GM19438 (cell line): Measurements from ENCODE around the gene DDX27.
A peak's percentile ranks its signal among the peaks of the same experiment; 100 is the strongest.

Experiments
- ATAC-seq: cut with Tn5 transposase; IDR thresholded peaks from one replicate; pipeline ENCODE4 v1.9.1; 2021; ENCODE audit warnings: low read depth; ENCODE audit not compliant: unreplicated experiment

Gene DDX27

DNA sequence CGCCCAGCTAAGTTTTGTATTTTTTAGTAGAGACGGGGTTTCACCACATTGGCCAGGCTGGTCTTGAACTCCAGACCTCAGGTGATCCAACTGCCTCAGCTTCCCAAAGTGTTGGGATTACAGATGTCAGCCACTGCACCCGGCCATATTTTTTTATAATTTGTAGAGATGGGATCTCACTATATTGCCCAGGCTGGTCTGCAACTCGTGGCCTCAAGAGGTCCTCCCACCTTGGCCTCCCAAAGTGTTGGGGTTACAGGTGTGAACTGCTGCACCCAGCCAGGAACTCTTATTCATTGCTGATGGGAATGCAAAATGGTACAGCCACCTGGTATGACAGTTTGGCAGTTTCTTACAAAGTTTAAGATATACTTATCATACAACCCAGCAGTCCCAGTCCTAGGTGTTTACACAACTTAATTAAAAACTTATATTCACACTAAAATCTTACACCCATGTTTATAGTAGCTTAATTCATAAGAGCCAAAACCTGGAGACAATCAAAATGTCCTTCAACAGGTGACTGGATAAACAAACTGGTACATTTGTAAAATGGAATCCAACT lies 19.4 kb upstream of the DDX27 start:
- ATAC-seq, result no peak

DNA sequence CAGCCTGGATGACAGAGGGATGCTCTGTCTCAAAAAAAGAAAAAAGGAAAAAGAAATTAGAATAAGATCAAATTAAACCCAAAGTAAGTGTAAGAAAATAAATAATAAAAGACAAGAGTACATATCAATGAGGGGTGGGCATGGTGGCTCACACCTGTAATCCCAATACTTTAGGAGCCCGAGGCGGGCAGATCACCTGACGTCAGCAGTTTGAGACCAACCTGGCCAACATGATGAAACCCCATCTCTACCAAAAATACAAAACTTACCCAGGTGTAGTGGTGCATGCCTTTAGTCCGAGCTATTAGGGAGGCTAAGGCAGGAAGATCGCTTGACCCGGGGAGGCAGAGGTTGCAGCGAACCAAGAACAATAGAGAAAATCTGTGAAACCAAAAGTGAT lies 16.2 kb upstream of the DDX27 start:
- ATAC-seq, result no peak

DNA sequence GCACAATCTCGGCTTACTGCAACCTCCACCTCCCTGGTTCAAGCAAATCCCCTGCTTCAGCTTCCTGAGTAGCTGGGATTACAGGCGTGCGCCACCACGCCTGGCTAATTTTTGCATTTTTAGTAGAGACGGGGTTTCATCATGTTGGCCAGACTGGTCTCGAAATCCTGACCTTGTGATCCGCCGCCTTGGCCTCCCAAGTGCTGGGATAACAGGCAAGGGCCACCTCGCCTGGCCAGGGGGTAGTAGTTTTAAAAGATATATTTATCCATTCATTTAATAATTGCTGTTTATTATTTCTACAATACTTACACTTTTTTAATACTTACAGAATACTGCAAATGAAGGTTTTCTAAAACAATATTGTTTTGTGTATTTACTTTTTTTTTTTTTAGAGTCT lies 15.5 kb upstream of the DDX27 start:
- ATAC-seq, result no peak

DNA sequence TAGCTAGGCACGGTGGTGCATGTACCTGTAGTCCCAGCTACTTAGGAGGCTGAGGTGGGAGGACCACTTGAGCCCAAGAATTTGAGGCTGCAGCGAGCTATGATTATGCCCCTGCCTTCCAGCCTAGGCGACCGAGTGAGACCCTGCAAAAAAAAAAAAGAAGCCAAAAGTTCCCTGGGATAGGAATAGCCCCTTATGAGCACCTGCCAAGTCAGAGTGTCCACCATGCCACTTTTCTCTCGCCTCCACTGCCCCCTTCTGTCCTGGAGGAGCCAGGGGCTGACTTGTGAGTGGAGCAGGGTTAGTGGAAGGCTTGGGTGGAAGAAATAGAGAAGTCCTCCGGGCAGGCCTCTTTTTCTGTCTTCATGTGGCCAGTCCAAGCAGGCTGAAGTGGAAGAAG lies 12.1 kb upstream of the DDX27 start:
- no peak for ATAC-seq

DNA sequence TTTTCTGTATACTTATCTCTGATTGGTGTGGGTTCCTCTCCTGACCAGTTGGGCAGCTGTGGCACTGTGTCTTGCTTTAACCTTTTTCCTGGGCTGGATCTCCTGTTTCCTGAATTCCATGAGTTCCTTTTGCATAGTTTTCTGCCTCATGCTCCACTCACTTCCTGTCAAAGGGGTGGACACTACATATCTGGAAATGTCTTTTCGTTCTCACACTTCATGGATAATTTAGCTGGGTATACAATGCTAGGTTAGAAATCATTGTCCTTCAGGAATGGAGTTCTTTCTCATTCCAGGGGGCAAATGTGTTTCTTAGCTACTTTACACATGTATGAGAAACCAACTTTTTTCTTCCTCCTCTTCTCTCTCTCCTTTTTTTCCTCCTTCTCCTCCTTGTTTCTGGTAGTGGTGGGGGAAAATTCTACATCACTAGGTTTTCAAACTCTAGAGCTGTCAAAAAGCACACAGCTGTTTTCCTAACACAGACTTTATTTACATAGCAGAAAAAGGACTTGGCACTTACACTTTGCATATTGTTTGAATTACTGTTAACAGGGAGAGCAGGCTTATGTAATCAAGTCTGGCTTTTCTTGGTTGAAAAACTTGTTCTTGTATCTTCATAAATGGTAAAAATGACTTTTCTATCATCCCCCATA lies 9.0 kb upstream of the DDX27 start:
- no peak for ATAC-seq

DNA sequence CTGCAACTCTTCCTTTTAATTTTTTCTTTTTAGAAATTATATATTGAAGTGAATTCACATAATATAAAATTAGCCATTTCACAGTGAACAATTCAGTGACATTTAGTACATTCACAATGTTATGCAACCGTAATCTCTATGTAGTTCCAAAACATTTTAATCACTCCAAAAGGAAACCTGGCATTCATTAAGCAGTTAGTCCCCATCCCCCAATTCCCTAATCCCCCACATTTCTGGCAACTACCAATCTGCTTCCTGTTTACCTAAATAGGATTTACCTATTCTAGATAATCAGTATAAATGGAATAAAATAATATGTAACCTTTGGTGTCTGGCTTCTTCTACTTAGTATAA lies 8.5 kb upstream of the DDX27 start:
- ATAC-seq, result no peak

DNA sequence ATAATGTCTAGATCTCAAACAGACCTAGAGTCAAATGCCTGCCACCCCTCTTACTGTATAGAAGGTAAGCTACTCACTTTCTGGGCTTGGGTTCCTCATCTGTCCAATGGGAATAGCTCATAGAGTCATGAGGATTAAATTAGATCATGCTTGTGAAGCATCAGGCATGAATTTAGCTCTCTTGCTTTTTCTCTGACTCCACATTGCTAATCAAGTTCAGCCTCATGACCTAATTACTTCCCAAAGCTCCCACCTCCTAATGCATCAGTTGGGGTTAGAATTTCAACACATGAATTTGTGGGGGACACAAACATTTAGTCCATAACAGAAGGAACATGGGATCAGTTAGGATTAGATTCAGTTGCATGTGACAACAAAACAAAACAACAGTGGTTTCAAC lies 4.6 kb upstream of the DDX27 start:
- no peak for ATAC-seq

DNA sequence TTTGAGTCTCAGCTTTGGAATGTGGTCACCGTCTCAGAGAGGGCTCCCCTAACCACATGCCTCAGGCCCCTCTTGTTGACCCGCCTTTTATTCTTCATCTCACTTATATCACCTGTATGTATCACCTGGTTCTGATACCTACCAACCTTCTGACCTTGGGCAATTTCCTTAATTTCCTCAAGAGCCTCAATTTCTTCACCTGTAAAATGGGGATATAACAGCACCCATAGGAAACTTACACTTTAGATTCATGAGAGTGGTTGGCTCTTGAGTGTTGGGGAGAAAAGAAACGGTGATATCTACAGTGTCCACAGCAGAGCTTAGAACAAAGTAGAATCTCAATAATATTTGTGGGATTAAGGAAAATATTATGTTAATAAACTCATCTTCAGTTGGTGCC lies 4.0 kb upstream of the DDX27 start:
- ATAC-seq, result no peak

DNA sequence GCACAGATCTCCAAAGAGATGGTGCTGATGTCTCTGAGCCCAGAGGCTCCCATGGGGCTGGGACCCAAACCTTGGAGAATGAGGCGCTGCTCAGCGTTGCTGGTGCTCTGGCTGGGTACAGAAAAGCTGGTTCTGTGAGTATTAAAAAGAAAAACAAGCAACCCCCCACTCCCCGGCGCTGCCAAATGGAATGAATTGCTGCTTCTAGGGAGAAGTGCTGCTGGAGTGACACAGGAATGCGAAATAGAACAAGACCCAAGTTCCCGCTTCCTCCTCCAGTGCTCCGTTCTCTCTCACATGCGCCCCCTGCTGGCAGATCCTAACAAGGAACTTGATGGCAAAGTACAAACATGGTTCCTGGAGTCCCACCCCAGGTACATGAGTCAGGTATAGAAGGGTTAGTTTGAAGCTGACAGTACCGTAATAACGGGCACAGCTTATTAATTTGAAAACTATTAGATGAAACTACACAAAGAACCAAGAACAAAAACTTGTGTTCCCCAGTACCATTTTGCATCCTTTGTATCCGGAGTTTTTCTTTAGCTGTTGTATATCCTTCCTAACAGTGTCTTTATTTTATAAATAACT lies 2.1 kb upstream of the DDX27 start:
- ATAC-seq, result no peak

DNA sequence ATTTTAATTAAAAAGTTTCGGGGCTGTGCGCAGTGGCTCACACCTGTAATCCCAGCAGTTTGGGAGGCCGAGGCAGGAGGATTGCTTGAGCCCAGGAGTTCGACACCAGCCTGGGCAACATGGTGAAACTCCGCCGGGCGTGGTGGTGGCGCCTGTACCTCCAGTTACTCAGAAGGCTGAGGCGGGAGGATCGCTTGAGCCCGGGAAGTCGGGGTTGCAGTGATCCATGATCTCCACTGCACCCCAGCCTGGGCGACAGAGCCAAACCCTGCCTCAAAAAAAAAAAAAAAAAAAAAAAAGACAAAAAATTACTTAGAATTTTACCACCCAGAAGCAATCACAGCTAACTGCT lies 501 bp upstream of the DDX27 start:
- ATAC-seq, result peak; percentile 5

DNA sequence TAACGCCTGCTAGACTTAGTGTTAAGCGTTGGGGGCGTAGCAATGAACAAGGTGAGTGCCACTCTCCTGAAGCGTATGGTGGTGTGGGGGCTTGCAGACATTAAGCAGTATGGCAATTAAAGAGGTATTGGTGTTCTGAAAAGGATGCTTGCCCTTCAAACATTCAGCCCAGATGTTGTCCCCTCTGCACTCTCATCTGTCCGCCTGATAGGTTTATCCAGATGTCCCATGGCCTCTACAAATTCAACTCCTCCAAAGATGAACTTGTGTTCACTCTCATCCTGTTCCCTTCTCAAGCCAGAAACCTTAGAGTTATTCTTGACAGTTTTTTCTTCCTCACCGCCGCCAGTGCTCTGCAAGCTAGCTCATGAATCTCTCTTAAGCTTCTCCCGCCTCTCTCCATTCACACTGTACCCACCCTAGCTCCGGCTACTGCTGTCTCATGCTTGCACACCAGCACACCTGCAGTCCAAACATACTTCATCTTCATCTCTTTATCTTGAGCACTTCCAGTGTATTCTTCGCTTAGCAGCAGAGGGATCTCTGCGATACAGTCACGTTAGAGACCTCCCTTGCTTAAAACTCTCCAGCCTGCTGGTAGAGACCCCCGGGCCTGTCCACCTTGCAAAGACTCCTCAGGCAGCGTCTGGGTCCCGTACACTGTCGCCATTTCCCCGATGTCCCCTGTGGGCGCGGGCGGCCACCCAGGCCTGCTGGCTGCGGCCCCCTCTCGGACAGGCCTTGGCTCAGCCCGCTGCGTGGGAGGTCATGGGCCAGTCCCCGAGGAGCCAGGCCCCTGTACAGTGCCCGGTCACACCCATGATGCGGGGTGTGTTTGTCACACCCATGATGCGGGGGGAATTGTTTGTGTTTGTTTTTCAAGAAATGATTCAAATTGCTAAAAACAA lies 962 bp downstream of the DDX27 start:
- ATAC-seq, result no peak

DNA sequence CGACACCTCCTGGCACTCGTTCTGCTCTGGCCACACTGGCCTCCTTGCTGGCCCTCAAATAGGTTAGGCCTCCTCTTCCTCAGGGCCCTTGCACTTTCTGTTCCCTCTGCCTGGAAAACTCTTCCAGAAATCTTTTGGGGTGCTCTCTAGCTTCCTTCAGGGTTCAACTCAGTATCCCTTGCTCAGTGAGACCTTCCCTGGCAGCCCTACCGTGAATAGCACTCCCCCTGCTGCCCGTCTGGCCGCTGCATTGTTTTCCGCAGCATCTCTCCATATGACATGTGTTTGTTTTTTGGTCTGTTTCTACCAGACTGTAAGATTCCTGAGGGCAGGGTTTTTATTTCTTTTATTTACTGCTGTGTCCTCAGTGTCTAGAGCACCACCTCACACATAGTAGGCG lies 6.7 kb downstream of the DDX27 start:
- ATAC-seq, result no peak

DNA sequence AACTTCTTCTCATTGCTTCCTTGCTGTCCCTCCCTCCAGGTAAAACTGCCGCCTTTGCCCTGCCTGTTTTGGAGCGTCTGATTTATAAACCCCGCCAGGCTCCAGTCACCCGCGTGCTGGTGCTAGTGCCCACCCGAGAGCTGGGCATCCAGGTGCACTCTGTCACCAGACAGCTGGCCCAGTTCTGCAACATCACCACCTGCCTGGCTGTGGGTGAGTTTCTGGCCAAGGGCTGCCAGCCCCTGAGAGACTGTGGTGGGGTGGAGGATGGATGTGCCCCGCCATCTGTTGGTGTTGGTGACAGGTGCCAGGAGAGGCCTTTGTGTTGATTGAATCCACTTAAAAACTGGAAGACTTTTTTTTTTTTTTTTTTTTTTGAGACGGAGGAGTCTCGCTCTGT lies 9.5 kb downstream of the DDX27 start:
- ATAC-seq, result no peak

DNA sequence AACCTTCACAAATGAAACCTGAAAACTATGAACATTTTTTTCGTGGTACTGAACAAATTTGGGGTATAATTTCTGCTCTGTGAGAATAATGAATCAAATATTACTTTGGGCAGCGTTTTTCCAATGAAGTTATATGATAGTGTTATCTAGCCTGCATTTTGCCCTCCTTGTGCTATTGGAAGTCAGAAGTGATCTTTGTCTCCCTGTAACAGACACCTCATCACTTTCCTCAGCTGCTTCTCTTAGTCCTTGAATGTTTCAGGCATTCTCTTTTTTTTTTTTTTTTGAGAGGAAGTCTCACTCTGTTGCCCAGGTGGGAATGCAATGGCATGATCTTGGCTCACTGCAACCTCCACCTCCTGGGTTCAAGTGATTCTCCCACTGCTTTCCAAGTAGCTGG lies 10.2 kb downstream of the DDX27 start:
- ATAC-seq, result no peak

DNA sequence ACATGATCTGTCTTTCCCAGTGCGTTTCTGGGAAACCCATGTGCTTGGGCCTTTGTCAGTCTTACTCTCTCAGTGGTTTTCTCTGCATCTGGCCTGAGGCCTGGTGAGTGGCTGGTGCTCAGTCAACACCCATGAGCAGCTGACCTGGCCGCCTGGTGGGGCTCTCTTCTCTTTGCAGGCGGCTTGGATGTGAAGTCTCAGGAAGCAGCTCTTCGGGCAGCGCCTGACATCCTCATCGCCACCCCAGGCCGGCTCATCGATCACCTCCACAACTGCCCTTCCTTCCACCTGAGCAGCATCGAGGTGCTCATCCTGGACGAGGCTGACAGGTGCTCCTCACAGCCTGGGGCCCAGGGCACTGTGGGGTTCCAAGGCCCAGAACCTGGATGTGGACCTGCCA lies 10.8 kb downstream of the DDX27 start:
- no peak for ATAC-seq

DNA sequence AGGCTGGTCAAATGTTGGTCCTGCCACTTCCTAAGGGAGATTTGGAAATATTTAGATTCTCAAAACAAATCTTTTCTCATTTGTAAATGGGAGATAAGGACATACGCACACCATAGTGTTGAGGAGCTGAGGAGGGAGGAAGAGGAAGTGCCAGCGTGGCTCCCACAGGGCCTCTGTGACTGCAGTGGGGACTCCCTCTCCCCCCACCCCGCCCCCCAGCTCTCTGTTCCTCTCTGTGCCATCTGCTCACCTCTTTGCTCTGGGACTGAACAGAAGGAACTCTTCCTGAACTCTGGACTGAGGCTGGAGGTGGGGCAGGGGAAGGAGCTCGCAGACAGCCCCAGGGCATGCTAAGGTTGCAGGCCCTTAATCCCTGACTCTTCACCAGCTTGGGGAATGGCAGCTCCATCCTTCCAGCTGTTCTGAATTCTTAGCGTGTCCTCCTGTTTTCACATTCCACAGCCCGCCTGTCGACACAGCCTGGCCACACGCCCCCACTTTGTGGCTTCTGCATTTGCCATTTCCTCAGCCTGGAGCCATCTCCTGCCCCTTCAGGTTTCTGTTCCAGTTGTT lies 11.4 kb downstream of the DDX27 start:
- ATAC-seq, result no peak

DNA sequence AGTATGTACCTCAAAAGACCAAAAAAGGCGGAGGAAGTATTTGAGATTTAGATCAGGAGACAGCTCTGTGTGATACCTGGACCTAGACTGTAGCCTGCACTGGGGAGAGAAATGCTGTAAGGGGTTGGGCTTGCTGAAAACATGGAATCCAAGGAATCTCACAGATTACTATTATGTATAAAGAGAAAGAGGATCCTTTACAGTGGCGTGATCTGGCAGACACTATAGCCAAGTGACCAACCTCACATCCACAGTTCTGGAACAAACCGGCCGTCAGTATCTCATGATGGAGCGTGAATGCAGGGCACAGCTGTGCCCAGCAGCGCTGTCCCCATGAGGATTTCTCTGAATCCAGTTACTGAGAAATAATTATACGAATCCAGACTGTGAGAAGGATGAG lies 12.3 kb downstream of the DDX27 start:
- ATAC-seq, result no peak

DNA sequence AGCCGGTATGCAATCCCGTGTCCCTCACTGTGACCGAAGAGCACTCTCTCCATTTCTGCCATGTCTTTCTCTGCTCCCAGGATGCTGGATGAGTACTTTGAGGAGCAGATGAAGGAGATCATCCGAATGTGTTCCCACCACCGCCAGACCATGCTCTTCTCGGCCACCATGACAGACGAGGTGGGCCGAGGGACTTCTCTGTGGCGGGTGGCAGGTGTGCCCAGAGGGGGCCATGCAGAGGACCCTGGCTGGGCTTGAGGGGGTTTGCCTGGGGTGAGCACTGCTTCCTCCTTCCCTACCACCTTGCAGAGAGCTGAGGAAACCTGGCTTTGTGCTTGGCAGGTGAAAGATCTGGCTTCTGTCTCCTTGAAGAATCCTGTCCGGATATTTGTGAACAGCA lies 14.0 kb downstream of the DDX27 start:
- no peak for ATAC-seq

DNA sequence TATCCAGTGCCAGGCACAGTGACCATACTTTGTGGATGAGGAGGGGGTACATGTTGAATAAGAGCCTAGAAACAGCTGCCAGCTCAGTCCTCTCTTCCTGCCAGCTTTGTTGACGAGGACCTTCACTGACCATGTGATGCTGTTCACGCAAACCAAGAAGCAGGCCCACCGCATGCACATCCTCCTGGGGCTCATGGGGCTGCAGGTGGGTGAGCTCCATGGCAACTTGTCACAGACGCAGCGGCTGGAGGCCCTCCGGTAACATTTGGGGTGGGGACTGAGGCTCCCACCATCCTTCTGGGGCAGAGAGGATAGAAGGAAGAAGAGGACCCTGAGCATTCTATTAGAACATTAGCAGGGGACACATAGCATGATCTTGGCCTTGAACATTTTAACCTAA lies 15.6 kb downstream of the DDX27 start:
- no peak for ATAC-seq

DNA sequence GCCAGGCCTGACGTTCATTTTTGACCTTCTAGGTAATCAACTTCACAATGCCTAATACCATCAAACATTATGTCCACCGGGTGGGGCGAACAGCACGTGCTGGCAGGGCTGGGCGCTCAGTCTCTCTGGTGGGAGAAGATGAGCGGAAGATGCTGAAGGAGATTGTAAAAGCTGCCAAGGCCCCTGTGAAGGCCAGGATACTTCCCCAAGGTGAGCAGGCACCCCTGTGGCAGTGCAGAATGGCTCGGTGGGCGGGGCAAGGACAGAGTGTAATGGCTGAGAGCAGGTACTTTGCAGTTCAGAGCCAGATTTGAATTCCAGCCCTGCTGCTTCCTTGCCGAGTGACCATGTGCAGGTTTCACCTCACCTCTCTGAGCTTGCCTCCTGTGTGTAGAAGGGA lies 17.1 kb downstream of the DDX27 start:
- no peak for ATAC-seq

DNA sequence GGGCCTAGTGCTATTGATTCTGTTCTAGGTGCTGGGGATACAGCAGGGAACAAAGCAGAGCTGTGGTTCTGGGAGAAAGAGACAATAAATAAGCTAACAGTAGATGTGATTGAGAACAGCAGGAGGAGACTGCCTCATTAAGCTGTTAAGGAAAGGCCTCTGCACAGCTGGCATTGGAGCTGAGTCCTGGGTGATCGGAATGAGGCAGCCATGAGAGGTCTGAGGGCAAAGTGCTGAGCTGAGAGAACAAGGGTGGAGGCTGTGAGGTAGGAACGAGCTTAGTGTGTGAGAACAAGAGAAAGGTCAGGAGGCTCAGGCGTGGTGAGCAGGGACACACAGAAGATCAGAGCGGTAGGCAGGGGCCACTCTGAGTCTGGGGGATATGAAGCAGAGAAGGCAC lies 18.3 kb downstream of the DDX27 start:
- ATAC-seq, result no peak
